GM15510 (cell line): ENCODE data around the gene ATP6AP1.

ENCODE experiments used
- POLR2A ChIP-seq: IDR thresholded peaks from 3 replicates; pipeline ENCODE4 v1.6.1; 2011; ENCODE audit warnings: borderline replicate concordance; ENCODE audit not compliant: insufficient read length; ENCODE audit errors: extremely low read depth

The ATP6AP1 gene

GRCh38 chrX:154398668-154399526 is 29.6 kb upstream of the ATP6AP1 start:
- no peak for TF ChIP-seq POLR2A

- TF ChIP-seq POLR2A = no peak
These were observed 28.7 kb upstream of the ATP6AP1 start for GRCh38 chrX:154399527-154400368.

- peak; percentile 50 for TF ChIP-seq POLR2A
These were observed 27.3 kb upstream of the ATP6AP1 start for GRCh38 chrX:154401045-154401799.

- no peak for TF ChIP-seq POLR2A
These were observed 26.4 kb upstream of the ATP6AP1 start for GRCh38 chrX:154401918-154402621.

- TF ChIP-seq POLR2A = no peak
These were observed 25.8 kb upstream of the ATP6AP1 start for GRCh38 chrX:154402622-154403127.

GRCh38 chrX:154403192-154403591 is 25.3 kb upstream of the ATP6AP1 start:
- no peak for TF ChIP-seq POLR2A

GRCh38 chrX:154403858-154404257 is 24.6 kb upstream of the ATP6AP1 start:
- TF ChIP-seq POLR2A = no peak

GRCh38 chrX:154404625-154405192 is 23.8 kb upstream of the ATP6AP1 start:
- no peak for TF ChIP-seq POLR2A

- TF ChIP-seq POLR2A = no peak
These were observed 19.7 kb upstream of the ATP6AP1 start for GRCh38 chrX:154408659-154409221.

GRCh38 chrX:154409222-154409871 is 19.1 kb upstream of the ATP6AP1 start, which contains the start of gene DNASE1L1:
DNASE1L1 (minus strand) TSS chrX:154409254; CDS start chrX:154405568, 3,686 bp downstream.
- peak; percentile 23 for TF ChIP-seq POLR2A

- TF ChIP-seq POLR2A = peak; percentile 57
These were observed 16.5 kb upstream of the ATP6AP1 start for GRCh38 chrX:154411981-154412340.

GRCh38 chrX:154412468-154412867 is 16.0 kb upstream of the ATP6AP1 start:
- TF ChIP-seq POLR2A = no peak

GRCh38 chrX:154413142-154413541 is 15.3 kb upstream of the ATP6AP1 start:
- no peak for TF ChIP-seq POLR2A
